Measurements from ENCODE around the gene BICDL1.

BICDL1 gene

DNA sequence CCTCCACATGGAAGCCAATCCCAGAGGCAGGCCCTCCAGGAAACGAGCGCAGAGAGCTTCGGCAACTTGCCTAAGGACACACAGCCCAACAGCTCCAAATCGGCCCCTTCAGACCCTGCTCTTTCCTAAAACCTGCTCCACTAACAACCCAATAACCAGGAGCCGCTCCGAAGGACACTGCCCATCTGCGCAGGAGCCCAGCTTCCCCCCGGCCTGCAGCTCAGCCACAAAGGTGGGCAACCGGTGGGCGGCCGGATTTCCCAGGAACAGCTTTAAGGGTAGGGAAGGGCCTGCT, 114.0 kb downstream of the BICDL1 start:
- DNase-seq = no peak

DNA sequence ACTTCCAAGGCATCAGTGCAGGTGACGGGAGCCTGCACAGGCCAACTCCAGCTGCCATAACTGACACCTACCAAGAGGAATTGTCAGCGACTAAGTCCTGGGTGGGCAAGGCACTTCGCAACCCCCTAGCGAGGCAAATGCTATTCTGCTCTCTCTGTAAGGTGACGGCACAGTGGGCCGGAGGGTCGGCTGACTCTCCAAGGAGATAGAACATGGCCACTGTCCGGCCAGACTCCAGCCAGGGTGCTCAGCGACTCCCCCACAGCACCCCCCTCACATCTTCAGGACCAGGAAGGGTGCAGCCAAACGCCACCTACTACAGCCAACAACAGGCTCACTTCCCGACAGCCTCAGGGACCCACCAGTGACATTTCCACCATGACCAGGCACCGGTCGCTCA, 114.3 kb downstream of the BICDL1 start:
- no peak for DNase-seq

DNA sequence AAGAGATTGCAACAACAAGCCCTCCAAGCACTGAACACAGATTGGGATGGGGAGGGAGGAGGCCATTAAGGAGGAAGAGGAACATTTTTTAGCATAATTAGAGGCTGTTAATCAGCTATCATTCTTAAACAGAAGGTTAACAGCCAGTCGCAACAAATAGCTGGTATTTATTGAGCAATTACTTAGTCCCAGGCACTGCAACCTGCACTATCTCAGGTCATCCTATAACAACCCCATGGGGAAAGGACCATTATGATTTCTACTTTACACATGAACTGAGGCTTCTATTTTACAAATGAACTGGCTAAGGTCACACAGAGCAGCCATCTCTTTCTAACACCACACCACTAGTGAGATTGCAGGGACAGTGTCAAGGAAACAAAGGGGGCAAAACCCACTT, 117.1 kb downstream of the BICDL1 start:
- no peak for DNase-seq

DNA sequence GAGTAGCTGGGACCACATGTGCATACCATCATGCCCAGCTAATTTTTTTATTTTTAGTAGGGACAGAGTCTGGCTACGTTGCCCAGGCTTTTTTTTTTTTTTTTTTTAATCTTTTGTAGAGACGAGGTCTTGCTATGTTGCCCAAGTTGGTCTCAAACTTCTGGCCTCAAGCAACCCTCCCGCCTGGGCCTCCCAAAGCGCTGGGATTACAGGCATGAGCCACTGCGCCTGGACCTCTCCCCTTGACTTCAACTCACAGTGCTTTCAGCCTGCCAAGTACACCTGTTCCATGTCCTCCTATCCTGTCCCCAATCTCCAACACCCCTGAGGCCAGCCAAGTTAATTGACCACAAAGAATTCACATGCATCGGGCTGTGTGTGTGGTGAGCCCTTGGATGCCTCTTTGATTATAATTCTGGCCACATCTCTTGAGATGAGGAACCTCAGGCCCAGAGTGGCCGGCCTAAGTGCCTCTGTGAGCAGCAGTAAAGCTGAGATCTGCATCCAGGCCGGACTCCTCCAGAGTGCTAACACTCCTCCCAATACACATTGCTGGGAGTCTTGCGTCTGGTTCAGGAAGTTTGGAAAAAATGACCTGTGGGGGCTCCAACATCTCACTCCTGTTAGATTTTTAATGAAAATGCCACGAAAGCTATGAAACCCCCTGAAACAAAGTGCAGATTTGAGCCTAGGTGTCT, 120.7 kb downstream of the BICDL1 start:
- DNase-seq = no peak

DNA sequence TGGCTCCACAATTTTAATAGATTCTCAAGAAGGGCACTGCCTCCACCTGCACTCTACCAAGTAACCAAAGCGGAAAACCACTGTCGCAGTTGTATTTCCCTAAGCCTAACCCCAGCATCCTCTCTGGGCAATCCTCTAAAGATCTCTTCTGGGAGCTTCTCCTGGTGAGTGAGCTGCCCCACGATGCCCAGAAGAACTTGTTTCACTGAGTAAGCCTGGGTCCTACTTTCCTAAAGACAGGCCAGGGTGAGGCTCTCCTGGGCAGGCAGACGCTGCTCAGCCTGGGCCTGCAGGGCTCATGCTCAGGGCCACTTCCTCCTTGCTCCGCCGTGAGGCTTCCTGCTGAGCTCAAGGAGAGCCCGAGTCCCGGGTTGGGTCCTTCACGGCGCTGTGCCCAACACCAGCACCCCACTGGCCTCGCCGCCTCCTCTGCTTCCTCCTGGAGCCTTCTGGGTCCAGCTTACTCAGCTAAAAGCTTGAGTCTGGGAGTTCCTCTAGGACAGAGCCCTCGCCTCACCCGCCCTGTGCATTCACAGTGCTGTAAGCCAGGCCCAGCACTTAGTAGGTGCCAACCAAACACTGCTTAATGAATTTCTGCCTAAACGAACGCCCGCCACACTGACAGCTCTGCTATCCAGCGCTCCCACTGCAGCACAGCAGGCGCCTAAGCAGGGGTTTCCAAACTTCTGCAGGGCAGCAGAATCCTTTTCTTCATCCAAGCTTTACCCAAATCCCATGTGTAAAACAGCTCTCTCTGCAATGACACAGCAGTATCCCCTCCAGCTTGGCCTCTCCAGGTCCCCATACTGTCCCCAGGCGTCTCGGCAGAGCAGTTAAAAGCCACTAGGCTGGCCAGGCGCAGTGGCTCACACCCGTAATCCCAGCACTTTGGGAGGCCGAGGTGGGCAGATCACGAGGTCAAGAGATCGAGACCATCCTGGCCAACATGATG, 121.8 kb downstream of the BICDL1 start:
- peak; percentile 47 for DNase-seq

DNA sequence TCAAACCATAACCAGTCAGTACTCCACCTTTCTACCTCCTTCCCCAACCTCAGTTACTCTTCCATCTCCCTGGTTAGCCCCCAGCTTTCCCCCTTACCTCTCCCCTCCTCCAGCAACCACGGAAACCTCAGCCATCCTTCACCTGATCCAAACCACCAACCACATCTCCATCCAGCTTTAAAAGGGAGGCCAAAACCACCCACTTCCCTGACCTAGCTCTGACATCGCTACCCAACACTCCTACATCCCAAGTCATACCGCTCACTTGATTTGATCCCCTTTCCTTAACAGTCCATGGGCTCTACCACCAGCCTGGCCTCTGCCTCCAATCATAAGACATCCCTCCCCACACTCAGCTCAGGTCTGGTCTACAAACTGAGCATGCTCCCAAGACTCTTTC, 126.0 kb downstream of the BICDL1 start:
- no peak for DNase-seq

DNA sequence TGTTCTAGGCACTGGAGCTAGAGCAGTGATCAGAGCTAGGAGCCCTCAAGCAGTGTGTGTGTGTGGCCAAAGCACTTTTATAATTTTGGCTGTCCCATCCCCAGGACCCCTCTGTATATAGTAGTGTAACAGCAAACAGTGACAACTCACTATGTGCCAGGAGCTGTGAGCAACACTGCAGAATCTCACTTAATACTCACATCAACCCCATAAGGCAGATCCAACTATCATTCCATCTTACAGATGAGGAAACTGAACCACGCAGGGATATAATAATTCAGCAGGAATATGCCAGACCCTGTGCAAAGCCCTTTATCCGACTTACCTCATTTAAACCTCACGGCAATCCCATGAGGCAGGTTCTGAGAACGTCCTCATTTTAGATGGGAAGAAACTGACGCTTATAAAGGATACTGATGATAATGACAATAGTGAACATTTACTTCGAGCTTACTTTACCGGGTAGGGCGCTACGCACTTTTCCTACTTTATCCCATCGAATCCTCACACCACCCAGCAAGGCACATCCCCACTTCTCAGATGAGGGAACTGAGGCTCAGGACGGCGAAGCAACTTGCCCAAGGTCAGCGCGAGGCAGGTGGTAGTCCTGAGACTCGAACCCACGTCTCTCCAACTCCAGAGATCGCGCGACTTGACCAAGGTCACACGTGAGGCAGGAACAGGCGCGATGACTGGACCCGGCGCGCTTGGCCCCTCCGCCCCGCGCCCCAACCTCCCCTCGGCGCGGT, 126.8 kb downstream of the BICDL1 start:
- DNase-seq = peak; percentile 59

DNA sequence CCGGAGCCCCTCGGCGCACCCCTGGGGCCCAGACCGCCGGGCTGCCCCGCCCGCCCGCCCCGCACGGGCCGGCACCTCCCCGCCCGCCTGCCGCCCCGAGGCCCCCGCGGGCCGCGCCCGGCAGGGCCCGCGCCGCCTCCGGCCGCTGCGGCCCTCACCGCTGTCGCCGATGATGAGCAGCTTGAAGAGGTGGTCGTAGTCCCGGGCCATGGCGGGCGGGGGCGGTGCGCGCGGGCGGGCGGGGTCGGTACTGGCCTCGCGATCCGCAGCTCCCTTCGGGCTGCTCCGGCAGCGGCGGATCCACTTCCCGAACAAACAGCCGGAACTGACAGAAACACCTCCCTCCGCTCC, 127.4 kb downstream of the BICDL1 start, which contains the start of gene RAB35:
Gene RAB35, minus strand, starts transcription at position 313 of the 351 bp plus-strand sequence. Its CDS starts 103 bp downstream, at position 210.
- DNase-seq = no peak

DNA sequence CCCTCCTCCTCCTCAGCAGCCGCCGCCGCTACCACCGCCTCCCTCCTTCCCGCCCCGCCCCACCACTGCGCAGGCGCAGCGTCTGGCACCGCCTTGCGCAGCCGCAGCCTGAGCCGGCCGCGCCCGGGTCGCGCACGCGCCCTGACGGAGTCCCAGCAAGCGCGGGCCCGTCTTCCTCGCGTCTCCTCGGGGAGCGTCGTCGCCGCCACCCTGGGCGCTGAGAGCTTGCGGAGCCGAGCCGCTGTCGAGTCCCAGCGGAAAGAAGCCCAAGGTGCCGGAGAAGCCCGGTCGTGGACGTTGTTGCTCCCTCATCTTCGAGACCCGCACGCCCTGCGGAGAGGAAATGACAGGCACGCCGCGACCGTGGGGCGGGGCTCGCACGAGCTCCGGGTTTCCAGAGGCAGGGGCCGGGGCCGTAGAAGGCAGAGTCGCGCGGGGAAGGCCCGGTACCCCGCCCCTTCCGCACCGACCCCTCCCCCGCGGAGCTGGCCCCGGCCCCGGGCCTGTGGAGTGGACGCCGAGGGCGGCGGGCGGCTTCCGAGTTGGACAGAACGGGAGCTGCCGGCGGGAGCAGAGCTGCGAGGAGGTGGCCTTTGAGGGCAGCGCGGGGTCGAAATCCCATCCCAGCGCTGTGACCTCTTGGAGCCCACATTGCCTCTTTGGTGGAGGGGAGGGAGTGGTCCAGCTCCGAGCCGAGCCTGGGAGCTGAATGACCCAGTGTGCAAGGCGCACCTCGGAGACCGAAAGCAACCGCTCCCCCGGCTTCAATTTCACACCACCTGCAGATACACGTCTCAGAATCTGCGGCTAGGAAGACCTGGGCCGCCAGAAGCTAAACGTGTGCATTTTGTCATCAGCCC, 128.0 kb downstream of the BICDL1 start:
- DNase-seq = peak; percentile 98

DNA sequence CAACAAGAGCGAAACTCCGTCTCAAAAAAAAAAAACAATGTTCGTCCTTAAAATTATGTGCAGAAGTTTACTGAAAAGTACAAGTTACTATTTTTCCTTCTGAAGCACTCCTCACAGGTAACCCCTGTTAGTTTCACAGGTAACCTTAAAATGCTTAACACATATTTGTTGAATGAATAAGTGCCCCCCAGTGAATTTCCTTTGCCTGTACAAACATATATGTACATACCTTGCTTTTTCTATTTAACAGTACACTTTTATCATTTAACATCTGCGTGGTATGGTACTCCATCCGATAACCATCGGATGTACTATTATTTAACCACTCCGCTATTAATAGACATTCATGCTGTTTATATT, 128.9 kb downstream of the BICDL1 start:
- DNase-seq = no peak

DNA sequence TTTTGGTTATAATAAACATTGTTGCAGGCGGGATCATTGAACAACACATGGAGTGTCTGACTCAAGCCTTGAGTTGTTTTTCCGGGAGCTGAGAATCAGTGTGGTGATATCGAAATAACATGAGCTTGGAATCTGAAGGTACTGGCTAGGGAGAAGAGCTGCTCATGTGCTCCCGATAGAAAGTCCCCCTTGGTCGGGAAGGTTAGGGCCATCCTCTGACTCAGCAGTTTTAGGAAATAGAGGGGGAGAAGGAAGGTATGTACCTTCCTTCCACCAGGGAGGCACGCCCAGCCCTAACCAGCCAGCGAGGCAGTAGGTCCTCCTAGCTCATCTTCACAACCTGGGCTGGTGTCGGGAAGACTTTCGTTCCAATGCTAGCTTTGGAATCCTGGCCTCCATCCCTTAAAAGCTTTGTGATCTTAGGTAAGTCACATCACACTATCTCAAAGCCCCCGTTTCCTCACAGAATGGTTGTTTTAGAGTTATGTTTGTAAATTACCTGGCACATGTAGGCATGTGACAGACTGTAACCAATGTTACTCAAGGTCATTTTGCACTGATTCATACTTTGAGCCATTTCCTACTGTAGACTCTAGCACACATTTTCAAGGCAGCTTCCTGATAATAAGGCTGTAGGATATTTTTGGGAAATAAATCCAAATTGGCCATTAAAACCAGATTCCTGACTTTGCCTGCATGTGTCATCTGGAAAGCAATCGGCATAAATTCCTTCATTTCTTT, 129.5 kb downstream of the BICDL1 start:
- no peak for DNase-seq

DNA sequence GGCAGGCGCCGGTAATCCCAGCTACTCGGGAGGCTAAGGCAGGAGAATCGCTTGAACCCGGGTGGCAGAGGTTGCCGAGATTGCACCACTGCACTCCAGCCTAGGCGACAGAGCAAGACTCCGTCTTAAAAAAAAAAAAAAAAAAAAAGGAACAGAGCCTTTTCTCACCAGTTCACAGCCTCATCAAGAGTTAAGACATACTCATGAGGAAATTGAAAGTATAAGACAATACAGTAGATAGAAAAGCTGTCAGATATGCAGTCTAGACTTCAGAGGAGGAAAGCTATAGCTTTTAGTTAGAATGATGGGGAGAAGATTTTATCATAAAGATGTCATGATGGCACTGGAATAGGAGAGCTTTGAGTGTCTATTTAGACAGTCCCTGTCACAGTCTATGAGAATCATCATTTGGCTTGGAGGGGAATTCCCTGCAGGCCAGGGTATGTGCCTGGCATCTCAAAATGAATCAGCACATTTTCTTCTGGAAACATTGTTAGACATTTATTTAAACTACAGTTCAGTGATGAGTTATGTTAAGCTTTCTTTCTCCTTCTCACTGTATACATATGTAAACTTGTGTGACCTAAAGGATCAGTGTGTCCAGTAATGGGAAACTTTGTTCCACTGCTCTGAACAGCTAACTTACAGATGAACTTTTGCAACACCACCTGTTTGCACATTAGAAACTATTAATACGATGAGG, 130.4 kb downstream of the BICDL1 start:
- peak; percentile 63 for DNase-seq

DNA sequence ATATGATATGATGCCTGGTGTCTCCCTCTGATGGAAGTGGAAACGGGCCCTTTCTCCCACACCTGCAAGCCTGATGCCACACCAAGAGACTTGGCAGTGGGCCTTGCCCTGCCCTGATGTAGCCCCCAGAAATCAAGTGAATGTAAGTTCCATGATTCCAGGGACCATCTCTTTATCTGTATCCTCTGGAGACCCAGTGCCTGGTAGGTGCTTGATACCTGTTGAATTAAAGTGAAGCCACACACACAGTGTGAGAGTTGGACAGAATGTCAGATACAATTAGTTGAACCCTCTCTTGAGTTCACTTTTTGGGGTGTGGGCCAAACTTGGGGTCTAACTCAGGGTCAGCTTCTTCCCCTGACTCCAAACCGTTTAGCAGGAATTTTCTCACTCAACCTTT, 132.3 kb downstream of the BICDL1 start:
- DNase-seq = no peak

DNA sequence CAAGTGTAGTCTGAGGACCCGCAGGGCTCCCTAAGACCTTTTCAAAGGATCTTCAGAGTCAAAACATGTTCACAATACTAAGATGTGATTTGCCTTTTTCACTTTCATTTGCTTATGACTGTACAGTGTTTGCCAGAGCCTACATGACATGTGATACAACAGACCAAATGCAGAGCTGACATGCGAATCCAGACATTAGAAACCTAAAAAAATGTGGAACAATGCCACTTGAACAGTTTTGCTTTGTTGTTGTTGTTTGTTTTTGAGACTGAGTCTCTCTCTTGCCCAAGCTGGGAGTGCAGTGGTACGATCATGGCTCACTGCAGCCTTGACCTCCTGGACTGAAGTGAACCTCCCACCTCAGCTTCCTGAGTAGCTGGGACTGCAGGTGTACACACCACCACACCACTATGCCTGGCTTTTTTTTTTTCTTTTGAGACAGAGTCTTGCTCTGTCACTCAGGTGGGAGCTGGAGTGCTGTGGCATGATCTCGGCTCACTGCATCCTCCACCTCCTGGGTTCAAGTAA, 132.8 kb downstream of the BICDL1 start:
- no peak for DNase-seq

DNA sequence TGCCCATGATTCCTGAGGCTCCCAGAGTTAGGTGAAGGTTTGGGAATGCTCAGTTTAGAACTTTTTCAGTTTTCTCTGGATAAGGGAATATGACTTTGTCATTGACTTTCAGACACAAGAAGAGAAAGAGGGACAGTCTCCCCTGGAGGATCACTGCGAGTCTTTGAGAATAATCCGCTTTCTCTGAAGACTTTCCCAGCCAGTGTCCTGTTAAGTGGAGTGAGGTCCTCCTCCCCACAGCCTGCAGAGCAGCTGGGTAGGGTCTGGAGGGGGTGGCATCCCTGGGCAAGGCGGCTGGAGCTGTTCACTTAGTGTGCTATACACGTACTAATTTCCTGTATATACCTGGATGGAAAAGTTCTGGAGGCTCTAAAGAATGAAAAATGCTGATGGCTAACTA, 136.0 kb downstream of the BICDL1 start:
- no peak for DNase-seq

DNA sequence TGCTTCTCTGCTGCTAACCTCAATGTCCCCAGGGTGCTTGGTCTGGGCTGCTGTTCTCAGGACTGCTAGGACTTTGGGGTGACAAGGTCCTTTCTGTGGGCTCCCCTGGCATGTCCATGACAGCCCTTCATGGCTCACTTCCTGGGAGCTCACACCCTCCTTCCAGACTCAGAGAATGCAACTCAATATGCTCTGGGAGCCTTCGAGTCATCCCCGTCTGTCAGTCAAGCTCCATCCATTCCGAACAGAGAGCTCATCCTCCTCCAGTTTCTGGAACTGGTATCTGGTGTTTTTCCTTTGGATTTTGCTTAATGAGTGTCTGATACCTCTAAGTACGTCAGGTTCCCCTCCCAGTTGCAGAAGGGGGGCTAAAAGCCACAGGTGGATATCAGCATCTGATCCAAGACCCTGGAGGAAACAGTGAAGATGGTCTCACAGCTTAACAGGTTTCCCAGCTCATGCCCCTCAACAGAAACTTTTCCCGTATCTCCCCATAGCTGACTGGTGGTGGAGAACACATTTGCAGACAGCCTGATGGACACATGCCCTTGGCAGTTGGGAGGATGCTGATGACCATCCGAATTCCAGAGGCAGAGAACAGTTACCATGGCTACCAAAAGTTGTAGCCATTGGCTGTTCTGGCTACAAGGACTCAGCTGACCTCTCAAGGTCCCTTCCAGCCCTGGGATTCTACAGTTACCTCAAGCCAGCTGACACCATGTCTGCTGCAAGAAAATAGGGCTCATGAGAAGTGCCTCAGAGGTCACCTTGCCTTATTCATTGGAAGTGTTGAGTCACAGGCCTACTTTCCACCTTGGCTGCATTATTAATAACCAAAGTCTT, 137.0 kb downstream of the BICDL1 start:
- DNase-seq = peak; percentile 37

DNA sequence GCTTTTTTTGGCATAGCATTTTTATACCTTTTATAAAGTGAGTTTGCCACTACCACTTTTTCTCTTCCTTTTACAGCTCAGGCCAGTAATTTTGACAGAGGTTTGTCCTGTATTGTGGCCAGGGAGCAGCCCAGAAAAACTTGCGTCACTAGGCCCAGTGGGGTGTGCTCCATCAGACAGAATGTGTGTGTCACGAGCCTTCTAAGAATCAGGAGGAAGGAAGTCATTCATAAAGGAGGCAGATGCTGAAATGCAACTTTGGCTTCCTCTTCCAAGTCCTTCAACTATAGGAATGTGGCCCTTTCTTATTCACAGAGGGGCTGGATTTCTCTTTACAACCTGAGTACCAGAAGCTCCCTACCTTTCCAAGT, 137.6 kb downstream of the BICDL1 start:
- no peak for DNase-seq

DNA sequence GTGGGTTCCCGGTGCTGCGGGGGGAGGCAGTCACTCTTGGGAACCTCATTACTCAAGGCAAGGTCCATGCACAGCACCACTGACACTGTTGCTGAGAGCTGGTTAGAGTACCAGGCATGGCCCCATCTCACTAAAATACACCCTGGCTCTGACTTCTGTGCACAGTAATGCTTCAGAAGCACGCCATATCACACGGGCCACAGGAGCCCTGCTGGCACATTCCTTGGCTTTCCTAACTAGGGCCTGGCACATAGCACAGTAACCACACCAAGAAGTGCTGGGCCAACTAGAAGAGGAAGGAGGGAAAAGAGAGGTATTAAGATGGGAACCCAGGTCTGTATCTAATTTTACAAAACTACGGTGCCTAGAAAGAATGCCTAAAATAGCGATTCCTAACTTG, 141.0 kb downstream of the BICDL1 start:
- no peak for DNase-seq

DNA sequence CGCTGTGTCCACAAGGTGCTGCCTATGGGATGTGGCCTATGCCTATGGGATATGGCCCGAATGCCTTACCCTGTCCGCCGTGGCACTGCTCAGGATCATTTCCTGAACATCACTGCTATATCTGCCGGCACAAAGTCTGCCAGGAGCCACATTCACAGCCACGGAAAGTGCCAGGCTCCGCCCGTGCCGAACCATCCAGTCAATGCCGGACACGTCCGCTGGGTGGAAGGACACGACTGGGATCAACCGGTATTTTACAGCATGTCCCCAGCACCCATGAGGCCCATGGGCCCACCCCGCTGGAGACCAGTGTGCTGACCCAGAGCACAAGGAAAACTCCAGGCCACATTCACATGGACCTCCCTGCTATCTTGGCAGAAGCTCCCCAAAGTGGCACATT, 142.1 kb downstream of the BICDL1 start:
- no peak for DNase-seq

Measured in stimulated activated CD4-positive, alpha-beta T cell treated with anti-CD3 and anti-CD28 coated beads, Interleukin-1b, Interleukin-23, amount 100 ng/mL, for 48 hours (primary cell).